HG02852 (cell line): ENCODE measurements around the gene ZNF710.

Experiments
- ATAC-seq: cut with Tn5 transposase; IDR thresholded peaks from one replicate; pipeline ENCODE4 v1.9.1; 2021; ENCODE audit warnings: mild to moderate bottlenecking, moderate library complexity; ENCODE audit not compliant: unreplicated experiment

ZNF710 gene

DNA sequence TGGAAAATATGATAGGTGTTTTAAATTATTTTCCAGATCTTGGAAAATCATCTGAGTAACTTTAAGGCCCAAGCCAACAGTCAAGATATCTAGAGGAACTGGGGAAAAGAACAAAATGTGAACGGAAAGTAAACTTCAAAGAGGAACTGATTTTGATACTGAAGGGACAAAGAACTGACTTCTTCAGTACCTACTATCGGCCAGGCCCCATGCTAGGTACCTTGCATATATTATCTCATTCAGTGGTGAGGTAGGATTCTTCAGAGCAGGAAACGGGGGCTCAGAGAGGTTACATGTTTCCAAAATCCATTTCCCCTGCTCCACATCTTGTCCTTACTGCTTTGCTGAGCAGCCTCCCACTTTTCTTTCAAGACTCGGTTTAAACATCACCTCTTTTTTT lies 9.8 kb upstream of the ZNF710 start:
- ATAC-seq = no peak

- no peak for ATAC-seq
Observed at GRCh38 chr15:89993349-89993748, 7.8 kb upstream of the ZNF710 start.

DNA sequence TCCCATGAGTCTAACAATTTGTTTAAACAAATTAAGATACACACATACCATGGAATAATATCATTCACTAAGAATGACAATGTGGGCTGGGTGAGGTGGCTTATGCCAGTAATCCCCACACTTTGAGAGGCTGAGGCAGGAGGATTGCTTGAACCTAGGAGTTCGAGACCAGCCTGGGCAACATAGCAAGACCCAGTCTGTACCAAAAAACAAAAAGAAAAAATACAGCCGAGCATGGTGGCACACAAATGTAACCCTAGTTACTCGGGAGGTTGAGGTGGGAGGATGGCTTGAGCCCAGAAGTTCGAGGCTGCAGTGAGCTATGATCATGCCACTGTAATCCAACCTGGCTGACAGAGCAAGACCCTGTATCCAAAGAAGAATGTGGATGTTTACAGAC lies 4.0 kb upstream of the ZNF710 start:
- ATAC-seq = no peak

- ATAC-seq = no peak
Observed at GRCh38 chr15:89998141-89998661, 2.9 kb upstream of the ZNF710 start.

GRCh38 chr15:89998923-89999675 lies 2.0 kb upstream of the ZNF710 start:
- ATAC-seq = no peak

GRCh38 chr15:89999676-90000185 lies 1.4 kb upstream of the ZNF710 start:
- ATAC-seq = no peak

DNA sequence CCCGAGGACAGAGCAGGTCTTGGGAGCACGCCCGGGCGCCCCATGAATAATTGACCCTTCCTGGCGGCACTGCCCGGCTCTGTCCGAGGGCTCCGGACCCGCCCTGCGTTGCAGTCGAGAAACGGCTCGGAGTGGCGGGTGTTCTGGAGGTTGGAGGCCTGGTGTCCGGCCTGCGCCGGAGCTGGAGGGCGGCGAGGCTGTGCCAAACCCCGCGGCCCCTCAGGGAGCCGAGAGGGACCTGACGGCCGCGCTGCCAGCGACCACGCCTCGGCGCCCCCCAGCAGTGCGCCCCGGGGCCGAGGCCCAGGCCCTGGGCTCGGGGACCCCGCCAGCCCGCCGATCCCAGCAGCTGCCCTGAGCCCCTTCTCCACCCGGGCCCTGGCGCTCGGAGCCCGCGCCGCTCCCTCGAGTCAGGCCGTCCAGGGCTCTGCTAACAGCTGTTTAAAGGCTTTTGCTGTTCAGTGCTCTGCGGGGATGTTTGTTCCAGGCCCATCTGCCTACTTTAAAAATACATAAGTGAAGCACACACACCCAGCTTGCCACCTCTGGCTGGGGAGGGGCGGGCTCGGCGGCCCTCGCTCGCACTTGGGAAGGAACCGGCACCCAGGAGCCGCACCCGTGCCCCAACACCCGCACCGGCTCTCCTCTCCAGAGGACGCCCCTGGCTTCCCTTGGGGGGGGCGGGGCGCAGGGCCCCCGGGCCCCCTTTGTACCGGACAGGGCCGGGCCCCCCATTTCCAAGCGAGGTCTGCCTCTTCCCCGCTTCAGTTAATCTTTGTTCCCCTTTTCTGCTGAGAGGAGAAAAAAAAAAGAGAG lies 730 bp upstream of the ZNF710 start:
- ATAC-seq = no peak

DNA sequence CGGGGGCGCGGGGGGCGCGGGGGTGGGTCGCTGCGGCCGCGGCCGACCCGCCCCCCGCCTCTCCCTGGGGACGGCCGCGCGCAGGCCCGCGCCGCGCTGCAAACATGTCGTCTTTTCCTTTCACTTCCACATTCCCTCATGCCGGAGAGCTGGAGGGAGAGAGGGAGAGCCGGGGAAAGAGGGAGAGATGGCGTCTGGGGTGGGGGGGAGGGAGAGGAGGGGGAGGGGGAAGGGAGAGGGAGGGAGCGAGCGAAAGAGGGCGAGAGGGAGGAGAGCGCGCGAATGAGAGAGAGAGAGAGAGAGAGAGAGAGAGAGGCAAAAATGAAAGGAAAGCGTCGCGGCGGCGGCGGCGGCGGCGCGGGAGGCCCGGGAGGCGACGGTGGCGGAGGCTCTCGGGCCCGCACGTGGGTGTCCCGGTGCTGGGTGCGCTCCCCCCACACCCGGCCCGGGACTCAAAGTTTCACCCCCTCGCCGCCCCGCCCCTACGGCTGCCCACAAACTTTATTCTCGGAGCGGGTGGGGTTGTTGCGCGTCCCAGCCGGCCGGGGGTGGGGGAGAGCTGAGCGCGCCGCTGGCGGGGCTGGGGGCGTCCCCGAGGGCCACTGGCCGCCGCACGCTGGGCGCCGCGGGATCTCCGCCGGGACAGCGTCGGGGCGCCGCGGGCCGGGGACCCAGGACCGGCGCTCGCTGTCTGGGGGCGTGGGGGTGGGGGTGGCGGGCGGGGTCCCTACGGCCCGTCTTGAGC lies 731 bp downstream of the ZNF710 start:
- peak; percentile 38 for ATAC-seq

DNA sequence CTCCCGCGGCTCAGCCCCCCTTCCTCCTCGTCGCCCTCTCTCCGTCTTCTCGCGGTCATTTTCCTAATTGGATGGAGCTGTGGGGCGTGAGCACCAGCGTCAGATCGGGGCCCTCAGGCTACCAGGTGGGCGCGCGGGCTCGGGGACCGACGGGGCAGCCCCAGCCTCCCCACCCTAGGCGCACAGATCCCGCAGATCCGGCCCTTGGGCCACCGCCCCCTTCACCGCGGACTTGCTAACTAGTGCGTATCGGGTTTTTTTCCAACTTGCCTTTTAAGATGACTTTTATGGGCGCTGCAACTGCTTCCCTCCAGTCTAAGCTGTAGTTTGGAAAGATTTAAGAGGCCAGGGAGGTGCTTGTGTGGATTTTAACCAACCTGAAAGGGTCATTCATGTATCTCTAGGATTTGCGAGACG lies 1.3 kb downstream of the ZNF710 start:
- peak; percentile 39 for ATAC-seq

GRCh38 chr15:90003736-90004135 lies 2.6 kb downstream of the ZNF710 start:
- ATAC-seq = no peak

GRCh38 chr15:90004252-90004651 lies 3.1 kb downstream of the ZNF710 start:
- no peak for ATAC-seq

- ATAC-seq = no peak
Observed at GRCh38 chr15:90004671-90005070, 3.5 kb downstream of the ZNF710 start.

DNA sequence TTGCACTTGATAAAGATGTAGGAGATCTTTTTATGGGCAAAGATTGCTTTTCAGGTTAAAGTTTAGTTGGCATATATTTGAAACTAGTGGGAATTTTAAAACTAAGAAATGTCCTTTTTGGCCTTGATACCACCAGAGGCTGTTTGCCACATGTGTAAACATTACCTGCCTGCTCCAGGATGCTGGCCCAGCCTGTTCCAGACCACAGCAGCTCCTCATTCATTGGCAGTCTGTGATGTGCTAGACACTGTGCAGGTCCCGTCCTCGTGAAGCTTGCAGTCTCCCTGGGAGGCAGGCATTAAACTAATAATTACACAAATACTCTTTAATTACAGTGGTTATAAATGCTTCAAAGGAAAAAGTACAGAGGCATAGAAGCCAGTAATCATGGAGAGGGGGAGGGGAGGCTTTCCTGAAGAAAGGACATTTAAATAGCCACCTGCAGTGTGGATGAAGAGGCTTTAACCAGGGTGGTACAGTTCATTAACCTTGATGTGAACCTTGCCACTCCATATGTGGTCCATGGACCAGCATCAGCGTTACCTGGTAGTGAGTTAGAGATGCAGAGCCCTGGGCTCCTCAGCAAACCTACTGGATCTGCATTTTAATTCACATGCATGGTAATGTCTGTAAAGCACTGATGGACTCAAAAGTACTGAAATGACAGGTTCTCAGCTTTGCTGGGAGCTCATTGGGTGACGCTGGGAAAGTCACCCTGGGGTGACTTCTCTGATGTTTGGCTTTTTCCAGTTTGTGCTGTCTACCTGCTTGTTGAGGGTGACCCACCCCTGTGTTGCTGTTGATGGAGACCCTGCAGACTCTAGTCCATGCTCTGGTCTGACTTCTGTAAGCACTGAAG lies 5.3 kb downstream of the ZNF710 start:
- no peak for ATAC-seq

DNA sequence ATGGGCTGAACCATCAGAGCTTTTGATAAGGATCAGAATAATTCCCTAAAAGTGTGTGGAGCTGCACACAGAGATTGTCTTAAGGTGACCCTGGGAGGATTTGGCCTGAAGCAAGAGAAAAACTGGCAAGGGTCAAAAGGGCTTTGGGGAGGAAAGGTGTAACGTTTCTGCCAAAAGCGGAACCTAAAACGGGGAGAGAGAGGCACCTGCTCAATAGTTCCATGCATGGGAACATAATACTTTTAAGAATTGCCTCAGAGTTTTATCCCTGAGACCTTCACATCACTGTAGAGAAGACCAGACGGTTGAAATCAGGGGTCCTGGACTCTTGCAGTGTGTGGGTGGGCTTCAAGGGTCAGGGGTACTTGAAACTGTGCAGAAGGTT lies 5.9 kb downstream of the ZNF710 start:
- ATAC-seq = no peak

DNA sequence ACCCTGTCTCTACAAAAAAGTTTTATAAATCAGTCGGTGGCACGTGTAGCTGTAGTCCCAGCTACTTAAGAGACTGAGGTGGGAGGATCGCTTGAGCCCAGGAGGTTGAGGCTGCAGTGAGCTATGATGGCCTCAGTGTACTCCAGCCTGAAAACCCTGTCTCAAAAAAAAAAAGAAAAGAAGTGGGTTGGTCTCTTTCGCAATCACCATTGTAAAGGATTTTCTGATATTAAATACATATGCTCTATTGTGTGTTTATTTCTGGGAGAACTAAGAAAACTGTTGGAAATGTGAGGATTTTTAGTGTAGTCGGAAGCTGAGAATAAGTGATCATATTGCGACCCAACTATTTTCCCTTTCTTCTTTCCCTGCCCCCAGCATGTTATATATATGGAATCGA lies 7.5 kb downstream of the ZNF710 start:
- no peak for ATAC-seq

DNA sequence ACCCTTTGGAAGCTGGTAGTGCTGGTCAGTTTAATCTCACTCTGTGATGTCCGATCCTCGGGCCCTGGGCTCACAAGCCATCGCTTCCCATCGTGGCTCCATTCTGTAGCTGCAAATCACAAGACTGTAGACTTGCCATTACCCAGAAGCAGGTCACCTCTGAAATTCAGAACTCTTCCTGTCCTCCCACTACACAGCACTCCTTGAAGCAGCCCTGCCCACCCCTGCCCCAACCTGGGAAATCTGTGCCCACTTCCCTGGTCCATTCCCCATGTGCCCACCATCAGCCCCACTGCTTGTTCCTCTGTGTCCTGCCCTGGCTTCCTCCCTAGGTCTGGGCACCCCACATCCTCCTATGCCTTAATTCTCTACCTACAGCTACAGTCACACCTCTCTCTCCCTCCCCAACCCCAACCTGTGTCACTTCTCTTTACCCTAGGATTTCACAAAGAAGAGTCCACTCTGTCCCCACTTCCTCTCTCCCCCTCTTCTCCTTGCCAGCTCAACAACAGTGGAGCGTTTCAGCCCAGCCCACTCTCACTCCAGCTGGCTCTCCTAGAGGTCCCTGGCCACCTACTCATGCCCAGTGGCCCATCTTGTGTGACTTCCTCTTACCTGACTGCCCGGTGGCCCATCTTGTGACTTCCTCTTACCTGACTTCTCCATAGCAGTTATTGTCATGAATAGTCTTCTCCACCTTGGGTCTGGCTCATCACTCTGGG lies 8.3 kb downstream of the ZNF710 start:
- no peak for ATAC-seq

- ATAC-seq = no peak
Observed at GRCh38 chr15:90011705-90012104, 10.6 kb downstream of the ZNF710 start.

GRCh38 chr15:90013503-90013937 lies 12.4 kb downstream of the ZNF710 start:
- ATAC-seq = peak; percentile 48

DNA sequence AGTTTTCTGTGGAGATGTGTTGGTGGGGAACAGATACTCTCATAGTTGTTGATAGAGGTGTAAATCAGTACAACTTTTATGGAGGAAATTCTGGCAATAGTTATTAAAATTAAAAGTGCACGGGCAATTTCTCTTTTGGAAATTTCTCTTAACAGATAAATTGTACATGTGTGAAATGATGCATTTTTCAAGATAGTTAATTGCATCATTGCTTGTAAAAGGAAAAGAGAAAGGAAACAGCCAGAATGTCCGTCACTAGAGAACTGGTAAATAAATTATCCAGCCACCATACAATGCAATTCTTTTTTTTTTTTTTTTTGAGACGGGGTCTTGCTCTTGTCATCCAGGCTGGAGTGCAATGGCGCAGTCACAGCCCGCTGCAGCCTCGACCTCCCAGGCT lies 14.2 kb downstream of the ZNF710 start:
- no peak for ATAC-seq

DNA sequence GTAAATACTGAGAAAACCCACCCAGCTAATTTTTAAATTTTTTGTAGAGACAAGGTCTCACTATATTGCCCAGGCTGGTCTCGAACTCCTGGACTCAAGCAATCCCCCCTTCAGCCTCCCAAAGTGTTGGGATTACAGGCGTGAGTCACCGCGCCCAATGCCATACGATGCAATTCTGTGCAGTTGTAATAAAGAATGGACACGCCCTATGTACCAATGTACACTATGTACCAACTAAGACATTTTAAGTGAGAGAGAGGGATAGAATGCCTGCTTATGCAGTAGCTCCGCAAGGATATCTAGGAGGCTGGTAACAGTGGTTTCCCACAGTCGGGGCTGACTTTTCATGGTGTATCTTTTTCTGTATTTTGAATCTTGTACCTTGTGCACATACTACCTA lies 14.6 kb downstream of the ZNF710 start:
- ATAC-seq = no peak
